Measurements from ENCODE around the gene SPANXN2.

SPANXN2 gene

GRCh38 chrX:143674926-143675325, 45.6 kb downstream of the SPANXN2 start:
- WGBS (ENCODE audit: insufficient coverage, insufficient read length): no CpG with 5 or more reads among the region's 4 CpGs
- no peak for DNase-seq (ENCODE audit: low read depth, low spot score)
- no peaks in the 10 kb centered on the region; the same call in 1 of the 2 replicates for H3K9me3 ChIP-seq (ENCODE audit: control insufficient read depth, insufficient read depth, low read length)
- H3K27ac ChIP-seq (ENCODE audit: low read length): no peak overlapping the region
- no peaks in the 10 kb centered on the region for H3K27me3 ChIP-seq (ENCODE audit: control insufficient read depth, insufficient read depth, low read length)
- no peak overlapping the region for H3K4me3 ChIP-seq (ENCODE audit: low read length)
- H3K36me3 ChIP-seq (ENCODE audit: control insufficient read depth, insufficient read depth, low read length): no peaks in the 10 kb centered on the region
- no peaks in the 10 kb centered on the region for H3K4me1 ChIP-seq (ENCODE audit: control insufficient read depth, insufficient read depth, low read length)

- Histone ChIP-seq H3K36me3 (ENCODE audit: control insufficient read depth, insufficient read depth, low read length) (no peaks in the 10 kb centered on the region), H3K27ac (ENCODE audit: low read length) (no peak overlapping the region), H3K27me3 (ENCODE audit: control insufficient read depth, insufficient read depth, low read length) (no peaks in the 10 kb centered on the region), H3K9me3 (ENCODE audit: control insufficient read depth, insufficient read depth, low read length) (no peaks in the 10 kb centered on the region; the same call in 1 of the 2 replicates), H3K4me3 (ENCODE audit: low read length) (no peak overlapping the region), H3K4me1 (ENCODE audit: control insufficient read depth, insufficient read depth, low read length) (no peaks in the 10 kb centered on the region)
- no CpG with 5 or more reads among the region's 5 CpGs for WGBS (ENCODE audit: insufficient coverage, insufficient read length)
- no peak for DNase-seq (ENCODE audit: low read depth, low spot score)
These were observed 51.2 kb downstream of the SPANXN2 start for GRCh38 chrX:143669395-143669794.

- Histone ChIP-seq H3K4me1 (ENCODE audit: control insufficient read depth, insufficient read depth, low read length) (no peaks in the 10 kb centered on the region), H3K36me3 (ENCODE audit: control insufficient read depth, insufficient read depth, low read length) (no peaks in the 10 kb centered on the region), H3K4me3 (ENCODE audit: low read length) (no peak overlapping the region), H3K9me3 (ENCODE audit: control insufficient read depth, insufficient read depth, low read length) (no peaks in the 10 kb centered on the region), H3K27ac (ENCODE audit: low read length) (no peak overlapping the region), H3K27me3 (ENCODE audit: control insufficient read depth, insufficient read depth, low read length) (no peaks in the 10 kb centered on the region)
- no CpG with 5 or more reads among the region's 5 CpGs for WGBS (ENCODE audit: insufficient coverage, insufficient read length)
- no peak for DNase-seq (ENCODE audit: low read depth, low spot score)
These were observed 56.2 kb downstream of the SPANXN2 start for GRCh38 chrX:143664302-143664701.

GRCh38 chrX:143663755-143664154, 56.8 kb downstream of the SPANXN2 start:
- no peaks in the 10 kb centered on the region for H3K27me3 ChIP-seq (ENCODE audit: control insufficient read depth, insufficient read depth, low read length)
- no CpG with 5 or more reads among the region's 5 CpGs for WGBS (ENCODE audit: insufficient coverage, insufficient read length)
- H3K4me3 ChIP-seq (ENCODE audit: low read length): no peak overlapping the region
- no peak for DNase-seq (ENCODE audit: low read depth, low spot score)
- no peaks in the 10 kb centered on the region for H3K4me1 ChIP-seq (ENCODE audit: control insufficient read depth, insufficient read depth, low read length)
- no peaks in the 10 kb centered on the region for H3K9me3 ChIP-seq (ENCODE audit: control insufficient read depth, insufficient read depth, low read length)
- no peak overlapping the region for H3K27ac ChIP-seq (ENCODE audit: low read length)
- no peaks in the 10 kb centered on the region for H3K36me3 ChIP-seq (ENCODE audit: control insufficient read depth, insufficient read depth, low read length)
